SU-DHL-6 (cell line): Measurements from ENCODE around the gene OR13C5.
"Not testable (repeated sequence)": the region's sequence is repeated elsewhere in the genome, so short reads cannot be mapped to it uniquely, and the experiment has no call there.

Experiments
- H2AFZ ChIP-seq: fragments of 200-600 bp; sonication (generic); 2 replicates; pipeline ENCODE4 v1.6.1; 2014; ENCODE audit warnings: low read depth, mild to moderate bottlenecking, moderate library complexity, mixed read lengths, antibody characterized with exemption, low read length; ENCODE audit not compliant: severe bottlenecking
- H3F3A ChIP-seq: fragments of 200-600 bp; shearing (Covaris generic); 2 replicates; pipeline ENCODE4 v1.6.0; 2016; ENCODE audit warnings: antibody characterized with exemption, mild to moderate bottlenecking; ENCODE audit not compliant: insufficient read depth
- H3K27ac ChIP-seq: fragments of 200-600 bp; sonication (generic); 2 replicates; pipeline ENCODE4 v1.5.1; 2016; ENCODE audit warnings: low read depth, mild to moderate bottlenecking, low read length, moderate library complexity, mixed read lengths
- H3K27me3 ChIP-seq: fragments of 200-600 bp; sonication (generic), shearing (Covaris generic); 2 replicates; pipeline ENCODE4 v1.6.0; 2014; ENCODE audit warnings: mild to moderate bottlenecking, low read length
- H3K36me3 ChIP-seq: fragments of 200-600 bp; sonication (generic); 2 replicates; pipeline ENCODE4 v1.6.1; 2014; ENCODE audit warnings: mild to moderate bottlenecking, low read length, mixed read lengths
- H3K4me2 ChIP-seq: fragments of 300-600, 200-600 bp; shearing (Covaris generic), sonication (generic); 2 replicates; pipeline ENCODE4 v1.6.0; 2014; ENCODE audit warnings: low read length, low read depth, mild to moderate bottlenecking; ENCODE audit not compliant: poor library complexity, severe bottlenecking
- H3K4me3 ChIP-seq: fragments of 200-600 bp; sonication (generic); 2 replicates; pipeline ENCODE4 v1.5.1; 2014; ENCODE audit warnings: antibody characterized with exemption, low read length, mild to moderate bottlenecking, mixed read lengths; ENCODE audit not compliant: insufficient read depth, poor library complexity, severe bottlenecking
- H3K79me2 ChIP-seq: fragments of 200-600 bp; sonication (generic); 2 replicates; pipeline ENCODE4 v1.6.1; 2014; ENCODE audit warnings: mild to moderate bottlenecking, low read length, moderate library complexity; ENCODE audit not compliant: insufficient read depth
- H3K9ac ChIP-seq: fragments of 200-600 bp; sonication (generic); 2 replicates; pipeline ENCODE4 v1.7.0; 2014; ENCODE audit warnings: mild to moderate bottlenecking, low read length
- H3K9me2 ChIP-seq: fragments of 200-600 bp; sonication (generic); replicated peaks from 2 replicates; pipeline ENCODE4 v1.6.1; 2014; ENCODE audit warnings: low read length; ENCODE audit not compliant: insufficient read depth
- H3K9me3 ChIP-seq: fragments of 200-600 bp; sonication (generic); 2 replicates; pipeline ENCODE4 v1.6.1; 2014; ENCODE audit warnings: low read length, mixed read lengths; ENCODE audit not compliant: insufficient read depth
- H4K20me1 ChIP-seq: fragments of 200-600 bp; sonication (generic); 2 replicates; pipeline ENCODE4 v1.6.1; 2014; ENCODE audit warnings: low read depth, mild to moderate bottlenecking, antibody characterized with exemption, low read length, moderate library complexity, mixed read lengths
- EZH2phosphoT487 ChIP-seq: fragments of 200-600 bp; sonication (generic), shearing (Covaris generic); conservative IDR thresholded peaks from 2 replicates; pipeline ENCODE4 v1.6.1; 2018; ENCODE audit warnings: mild to moderate bottlenecking, antibody characterized with exemption, low read length, moderate library complexity, mixed read lengths
- TF ChIP-seq, protein P1 (sequence below): fragments of 200-600 bp; sonication (generic); IDR thresholded peaks from one replicate; pipeline ENCODE4 v1.5.1; 2017; ENCODE audit warnings: antibody characterized with exemption, mild to moderate bottlenecking, low read length, moderate library complexity; ENCODE audit not compliant: insufficient read depth, poor library complexity, severe bottlenecking

The OR13C5 gene

DNA sequence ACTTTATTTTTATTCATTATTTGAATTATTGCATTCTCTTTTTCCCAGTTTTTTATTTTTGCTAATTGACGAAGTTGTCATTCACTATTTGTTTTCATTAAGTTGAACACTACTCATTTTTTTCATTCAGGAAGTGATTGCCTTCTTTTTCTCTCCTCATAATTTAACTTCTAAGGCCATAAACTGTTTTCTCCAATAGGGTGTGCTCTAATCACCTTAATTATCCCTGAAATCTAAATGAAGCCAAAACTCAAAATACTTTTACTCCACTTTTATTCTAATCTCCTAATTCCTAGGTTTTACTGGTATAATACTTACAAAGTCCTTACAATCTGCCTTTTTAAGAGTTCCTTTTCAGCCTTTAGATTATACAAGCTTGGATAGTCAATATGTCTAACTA is 9.1 kb upstream of the OR13C5 start:
- no peaks in the 10 kb centered on the region for H3K36me3 ChIP-seq
- no peak overlapping the region for H2AFZ ChIP-seq
- no peaks in the 10 kb centered on the region for H3K27me3 ChIP-seq
- no peaks in the 10 kb centered on the region for H3K9me2 ChIP-seq
- H4K20me1 ChIP-seq: no peaks in the 10 kb centered on the region
- H3K79me2 ChIP-seq: no peaks in the 10 kb centered on the region
- TF ChIP-seq EZH2phosphoT487: no peak
- TF ChIP-seq, protein P1, sequence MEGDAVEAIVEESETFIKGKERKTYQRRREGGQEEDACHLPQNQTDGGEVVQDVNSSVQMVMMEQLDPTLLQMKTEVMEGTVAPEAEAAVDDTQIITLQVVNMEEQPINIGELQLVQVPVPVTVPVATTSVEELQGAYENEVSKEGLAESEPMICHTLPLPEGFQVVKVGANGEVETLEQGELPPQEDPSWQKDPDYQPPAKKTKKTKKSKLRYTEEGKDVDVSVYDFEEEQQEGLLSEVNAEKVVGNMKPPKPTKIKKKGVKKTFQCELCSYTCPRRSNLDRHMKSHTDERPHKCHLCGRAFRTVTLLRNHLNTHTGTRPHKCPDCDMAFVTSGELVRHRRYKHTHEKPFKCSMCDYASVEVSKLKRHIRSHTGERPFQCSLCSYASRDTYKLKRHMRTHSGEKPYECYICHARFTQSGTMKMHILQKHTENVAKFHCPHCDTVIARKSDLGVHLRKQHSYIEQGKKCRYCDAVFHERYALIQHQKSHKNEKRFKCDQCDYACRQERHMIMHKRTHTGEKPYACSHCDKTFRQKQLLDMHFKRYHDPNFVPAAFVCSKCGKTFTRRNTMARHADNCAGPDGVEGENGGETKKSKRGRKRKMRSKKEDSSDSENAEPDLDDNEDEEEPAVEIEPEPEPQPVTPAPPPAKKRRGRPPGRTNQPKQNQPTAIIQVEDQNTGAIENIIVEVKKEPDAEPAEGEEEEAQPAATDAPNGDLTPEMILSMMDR: no peak
- H3K4me2 ChIP-seq: no peak overlapping the region
- H3K27ac ChIP-seq: no peak overlapping the region
- no peak overlapping the region for H3K4me3 ChIP-seq
- H3K9me3 ChIP-seq: no peaks in the 10 kb centered on the region
- H3K9ac ChIP-seq: no peak overlapping the region
- H3F3A ChIP-seq: no peaks in the 10 kb centered on the region

GRCh38 chr9:104606152-104606551 is 6.9 kb upstream of the OR13C5 start:
- H3K9ac ChIP-seq: no peak overlapping the region
- no peaks in the 10 kb centered on the region for H4K20me1 ChIP-seq
- H3K9me2 ChIP-seq: no peaks in the 10 kb centered on the region
- H3K36me3 ChIP-seq: no peaks in the 10 kb centered on the region
- no peak overlapping the region for H3K27ac ChIP-seq
- H3K4me2 ChIP-seq: no peak overlapping the region
- no peaks in the 10 kb centered on the region for H3K9me3 ChIP-seq
- H3F3A ChIP-seq: no peaks in the 10 kb centered on the region
- no peaks in the 10 kb centered on the region for H3K79me2 ChIP-seq
- H2AFZ ChIP-seq: no peak overlapping the region
- no peak overlapping the region for H3K4me3 ChIP-seq
- H3K27me3 ChIP-seq: no peaks in the 10 kb centered on the region
- TF ChIP-seq EZH2phosphoT487: no peak
- TF ChIP-seq, protein P1: no peak

DNA sequence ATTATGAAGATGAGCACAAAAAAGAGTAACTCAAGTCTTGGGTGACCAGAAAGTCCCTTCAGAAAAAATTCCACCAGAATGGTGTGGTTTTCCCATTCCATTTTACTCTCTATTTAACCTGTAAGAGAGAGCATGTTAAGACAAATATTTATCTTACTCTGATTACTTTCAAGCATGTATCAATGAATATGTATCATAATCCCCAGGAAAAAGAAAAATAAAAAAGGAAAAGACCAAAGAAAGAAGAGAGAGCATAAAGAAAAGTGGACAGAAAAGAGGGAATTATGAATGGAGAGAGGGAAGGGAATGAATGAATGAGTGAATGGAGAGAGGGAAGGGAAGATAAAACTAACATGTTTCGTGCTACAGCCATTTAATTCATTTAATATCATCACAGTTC is 6.3 kb upstream of the OR13C5 start, which contains the start of gene OR13C2:
Gene OR13C2, minus strand, starts transcription at position 101 of the 400 bp plus-strand sequence. Its CDS starts 0 bp downstream, at position 101.
- H3K9ac ChIP-seq, H3K79me2 ChIP-seq, H3K27ac ChIP-seq, H3K9me3 ChIP-seq, H4K20me1 ChIP-seq, H3K4me2 ChIP-seq, H3K36me3 ChIP-seq, H3K9me2 ChIP-seq, H3K27me3 ChIP-seq, H3F3A ChIP-seq, H2AFZ ChIP-seq, H3K4me3 ChIP-seq: not testable (repeated sequence)

GRCh38 chr9:104604801-104605200 is 5.6 kb upstream of the OR13C5 start:
- Histone ChIP-seq H3K36me3 (no peaks in the 10 kb centered on the region), H3K9ac (no peak overlapping the region), H3K4me3 (no peak overlapping the region), H3K4me2 (no peak overlapping the region), H3K79me2 (no peaks in the 10 kb centered on the region), H3K27ac (no peak overlapping the region), H3K9me2 (no peaks in the 10 kb centered on the region), H3F3A (no peaks in the 10 kb centered on the region), H3K9me3 (no peaks in the 10 kb centered on the region), H3K27me3 (no peaks in the 10 kb centered on the region), H2AFZ (no peak overlapping the region), H4K20me1 (no peaks in the 10 kb centered on the region)
- TF ChIP-seq, protein P1: no peak
- no peak for TF ChIP-seq EZH2phosphoT487

DNA sequence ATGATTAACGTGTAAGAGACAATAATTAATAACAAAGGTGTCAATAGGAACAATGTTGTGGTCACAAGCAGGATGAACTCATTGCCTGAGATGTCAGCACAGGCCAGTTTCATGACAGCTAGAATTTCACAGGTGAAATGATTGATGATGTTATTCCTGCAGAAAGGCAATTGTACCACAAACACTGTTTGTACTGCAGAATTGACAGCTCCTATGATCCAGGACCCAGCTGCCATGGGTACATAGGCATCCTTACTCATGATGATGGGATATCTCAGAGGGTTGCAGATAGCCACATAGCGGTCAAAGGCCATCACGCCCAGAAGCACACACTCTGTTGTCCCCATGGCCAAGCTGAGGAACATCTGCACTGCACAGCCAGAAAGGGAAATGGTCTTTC is 464 bp downstream of the OR13C5 start:
- not testable (repeated sequence) for H3K9me3 ChIP-seq, H3F3A ChIP-seq, H3K4me2 ChIP-seq, H3K27me3 ChIP-seq, H2AFZ ChIP-seq, H3K9me2 ChIP-seq, H3K27ac ChIP-seq, H3K4me3 ChIP-seq, H3K9ac ChIP-seq, H3K79me2 ChIP-seq, H4K20me1 ChIP-seq, H3K36me3 ChIP-seq
